GM20431 (cell line): ENCODE results near the gene OR1F1.
"Not testable (repeated sequence)": the region's sequence is repeated elsewhere in the genome, so short reads cannot be mapped to it uniquely, and the experiment has no call there.

Source experiments
- in situ Hi-C: fragments of 300-500 bp; cut with MseI, MboI; formaldehyde crosslinking; loops from one replicate; pipeline ENCODE4 v1.15.0; 2020; ENCODE audit warnings: low sequenced_read_pairs; ENCODE audit not compliant: unreplicated experiment

Gene OR1F1

GRCh38 chr16:3171181-3171854, 16.7 kb upstream of the OR1F1 start:
- in situ Hi-C loops: no loop called here

- in situ Hi-C loops: no loop called here
Measured at GRCh38 chr16:3171855-3172593, 16.0 kb upstream of the OR1F1 start.

- in situ Hi-C loops: no loop called here
Measured at GRCh38 chr16:3173892-3174617, 13.9 kb upstream of the OR1F1 start.

- in situ Hi-C loops: no loop called here
Measured at GRCh38 chr16:3174618-3175148, 13.3 kb upstream of the OR1F1 start.

GRCh38 chr16:3175157-3176093, 12.6 kb upstream of the OR1F1 start:
- in situ Hi-C loops: no loop called here

GRCh38 chr16:3179651-3180050, 8.4 kb upstream of the OR1F1 start:
- in situ Hi-C loops: no loop called here

GRCh38 chr16:3180445-3180878, 7.5 kb upstream of the OR1F1 start:
- in situ Hi-C loops: no loop called here

- in situ Hi-C loops: not testable (repeated sequence)
Measured at GRCh38 chr16:3182293-3182607, 5.8 kb upstream of the OR1F1 start.

- in situ Hi-C loops: no loop called here
Measured at GRCh38 chr16:3182608-3183444, 5.2 kb upstream of the OR1F1 start.

GRCh38 chr16:3183445-3184139, 4.4 kb upstream of the OR1F1 start:
- in situ Hi-C loops: no loop called here

- in situ Hi-C loops: no loop called here
Measured at GRCh38 chr16:3186946-3187690, 886 bp upstream of the OR1F1 start.

- in situ Hi-C loops: no loop called here
Measured at GRCh38 chr16:3188675-3188924, 596 bp downstream of the OR1F1 start.

GRCh38 chr16:3188925-3189825, 1.2 kb downstream of the OR1F1 start:
- in situ Hi-C loops: no loop called here

- in situ Hi-C loops: no loop called here
Measured at GRCh38 chr16:3189869-3190268, 1.9 kb downstream of the OR1F1 start.

GRCh38 chr16:3190949-3191353, 2.9 kb downstream of the OR1F1 start:
- in situ Hi-C loops: no loop called here

- in situ Hi-C loops: no loop called here
Measured at GRCh38 chr16:3192476-3193019, 4.5 kb downstream of the OR1F1 start.
